GM12878 (cell line): ENCODE data around the gene VEGFA. TPM values are rescaled to one million over a fixed set of nuclear protein-coding genes. Genes with fewer than 3 reads are reported as not detected.

Experiments
- ATAC-seq: fragments of 200-7000 bp; cut with Tn5 transposase; 3 replicates; pipeline ENCODE4 v1.9.1; 2020; ENCODE audit warnings: mild to moderate bottlenecking, moderate library complexity
- BruUV-seq: library from RNA; stranded (reverse); fragments of 400-500 nt; replicated peaks from 2 replicates; lab custom pipeline; 2021; lab: Mats Ljungman, UMichigan
- CTCF ChIA-PET: fragments of 300-600 bp; sonication (Branson Sonifier 250); formaldehyde crosslinking; extraction: SDS; loops from one replicate; lab custom pipeline; 2021; ENCODE audit warnings: inconsistent platforms; lab: Yijun Ruan, JAX
- POLR2A ChIA-PET: fragments of 350-600 bp; formaldehyde crosslinking; extraction: SDS; loops from one replicate; lab custom pipeline; 2021; ENCODE audit warnings: inconsistent platforms; lab: Charles Lee
- RAD21 ChIA-PET: fragments of 300-600 bp; sonication (Branson Sonifier 250); formaldehyde crosslinking; loops from one replicate; lab custom pipeline; 2023; ENCODE audit warnings: antibody characterized with exemption; ENCODE audit not compliant: unreplicated experiment; lab: Charles Lee
- SMC1A ChIA-PET: fragments of 300-600 bp; sonication (Branson Sonifier 250); formaldehyde crosslinking; loops from one replicate; lab custom pipeline; 2023; ENCODE audit not compliant: unreplicated experiment, uncharacterized antibody; lab: Charles Lee
- DNase-seq: peaks from one replicate; pipeline ENCODE4 v3.0.0-alpha.2; 2011; ENCODE audit warnings: low read depth, low spot score
- FAIRE-seq: peaks from 3 replicates; lab custom pipeline; 2011; peaks lifted over from hg19 to GRCh38; lab: Jason Lieb, UNC
- H2AFZ ChIP-seq: 2 replicates; pipeline ENCODE4 v1.6.0; 2011; ENCODE audit warnings: low read depth, low read length, control low read depth; ENCODE audit not compliant: control insufficient read depth
- H3K27ac ChIP-seq: 2 replicates; pipeline ENCODE4 v1.5.1; 2011; ENCODE audit warnings: control low read depth; ENCODE audit not compliant: control insufficient read depth, insufficient read depth
- H3K27me3 ChIP-seq, 2 experiments: replicated peaks in 1 of 2; 2 replicates each; pipeline versions ENCODE4 v1.6.0 to v1.6.1; 2011; ENCODE audit warnings: low read length in 1 of 2; ENCODE audit not compliant: control insufficient read depth in 2 of 2, insufficient read depth in 2 of 2
- H3K36me3 ChIP-seq, 2 experiments: 2 replicates each; pipeline ENCODE4 v1.5.1; 2011; ENCODE audit warnings: low read length in 1 of 2; ENCODE audit not compliant: control insufficient read depth in 2 of 2, insufficient read depth in 2 of 2
- H3K4me1 ChIP-seq: 2 replicates; pipeline ENCODE4 v1.6.1; 2011; ENCODE audit warnings: mild to moderate bottlenecking, low read length, moderate library complexity, mixed read lengths; ENCODE audit not compliant: control insufficient read depth, insufficient read depth
- H3K4me2 ChIP-seq: 2 replicates; pipeline ENCODE4 v1.6.0; 2011; ENCODE audit warnings: control low read depth; ENCODE audit not compliant: control insufficient read depth, insufficient read depth
- H3K4me3 ChIP-seq: fragments of 200-600 bp; sonication (generic); 2 replicates; pipeline ENCODE4 v1.5.1; 2016
- H3K79me2 ChIP-seq: 2 replicates; pipeline ENCODE4 v1.6.0; 2011; ENCODE audit warnings: low read length; ENCODE audit not compliant: control insufficient read depth, insufficient read depth
- H3K9ac ChIP-seq: 2 replicates; pipeline ENCODE4 v1.8.0; 2011; ENCODE audit warnings: low read length, control low read depth, mixed read lengths; ENCODE audit not compliant: control insufficient read depth, insufficient read depth
- H3K9me3 ChIP-seq: replicated peaks from 3 replicates; pipeline ENCODE4 v1.5.1; 2011; ENCODE audit warnings: mild to moderate bottlenecking, low read length; ENCODE audit not compliant: control insufficient read depth, insufficient read depth
- H4K20me1 ChIP-seq: 2 replicates; pipeline ENCODE4 v1.6.0; 2011; ENCODE audit not compliant: control insufficient read depth, insufficient read depth
- E2F8 ChIP-seq: fragments of 450-650 bp; IDR thresholded peaks from 2 replicates; pipeline ENCODE4 v1.6.1; 2018; ENCODE audit warnings: mild to moderate bottlenecking, low read depth, moderate library complexity; ENCODE audit not compliant: partially characterized antibody
- JUNB ChIP-seq: IDR thresholded peaks from 2 replicates; pipeline ENCODE4 v1.6.1; 2016; ENCODE audit warnings: antibody characterized with exemption, mild to moderate bottlenecking
- KAT2A ChIP-seq: conservative IDR thresholded peaks from 2 replicates; pipeline ENCODE4 v1.6.1; 2011; ENCODE audit warnings: low read depth, low read length; ENCODE audit not compliant: control insufficient read depth
- POLR2AphosphoS2 ChIP-seq: IDR thresholded peaks from 2 replicates; pipeline ENCODE4 v1.6.1; 2011; ENCODE audit warnings: low read depth, mild to moderate bottlenecking, low read length, improper control_type of control experiment, moderate library complexity
- TCF7 ChIP-seq: IDR thresholded peaks from 2 replicates; pipeline ENCODE4 v1.6.1; 2014; ENCODE audit warnings: antibody characterized with exemption, borderline replicate concordance
- ZNF24 ChIP-seq: fragments of 450-650 bp; IDR thresholded peaks from 2 replicates; pipeline ENCODE4 v1.6.1; 2017; ENCODE audit warnings: antibody characterized with exemption, mild to moderate bottlenecking
- WGBS: methylation state at CpG from one replicate; pipeline ENCODE4 v1.1.6; 2016; ENCODE audit warnings: low lambda C conversion rate; ENCODE audit not compliant: insufficient replicate concordance, insufficient coverage; ENCODE audit errors: missing lambda C conversion rate; 5-methylcytosine and 5-hydroxymethylcytosine counted together
- in situ Hi-C: fragments of 300-500 bp; cut with MboI; formaldehyde crosslinking; loops from 9 replicates; pipeline ENCODE4 v1.14.3; 2018; ENCODE audit warnings: mixed read lengths
- intact Hi-C: fragments of 100-400 bp; cut with micrococcal nuclease; formaldehyde crosslinking; loops from one replicate; pipeline ENCODE4 v1.14.2; 2022; ENCODE audit not compliant: unreplicated experiment
- polyA plus RNA-seq, 11 experiments: library from polyadenylated mRNA; depleted of rRNA in 4 of 11; unstranded in 6 of 11; stranded (reverse) in 5 of 11; fragments of >200 nt; fragmentation: Nextera tagmentation in 4 of 11; fragmentation: Illumina TruSeq in 1 of 11; extraction: Ambion mirVana in 4 of 11; extraction: Trizol in 1 of 11; gene quantifications; 1 replicate in 1 of 11; 2 replicates in 10 of 11; pipeline versions ENCODE4 v1.2.1 to v1.2.3, GENCODE V29; 2011 to 2016; ENCODE audit warnings: inconsistent platforms in 2 of 11, missing spikeins in 2 of 11, low read depth in 1 of 11
- total RNA-seq, 4 experiments: library from RNA; depleted of rRNA in 3 of 4; stranded (reverse); fragments of >200 nt in 3 of 4; fragmentation: Illumina TruSeq in 1 of 4; extraction: Trizol in 1 of 4; gene quantifications; 2 replicates each; pipeline versions ENCODE4 v1.2.1 to v1.2.3, GENCODE V29; 2013 to 2021
- TF ChIP-seq, protein P1 (sequence below): fragments of 450-650 bp; IDR thresholded peaks from 2 replicates; pipeline ENCODE4 v1.6.1; 2017; ENCODE audit warnings: antibody characterized with exemption, mild to moderate bottlenecking, moderate library complexity

Gene VEGFA
- total and polyA plus RNA-seq, 10 of the 15 experiments (the other 5 are each of a cell fraction or from before 2014, with no cell fraction given) = 0.96 to 140 (median 16.9) TPM

DNA sequence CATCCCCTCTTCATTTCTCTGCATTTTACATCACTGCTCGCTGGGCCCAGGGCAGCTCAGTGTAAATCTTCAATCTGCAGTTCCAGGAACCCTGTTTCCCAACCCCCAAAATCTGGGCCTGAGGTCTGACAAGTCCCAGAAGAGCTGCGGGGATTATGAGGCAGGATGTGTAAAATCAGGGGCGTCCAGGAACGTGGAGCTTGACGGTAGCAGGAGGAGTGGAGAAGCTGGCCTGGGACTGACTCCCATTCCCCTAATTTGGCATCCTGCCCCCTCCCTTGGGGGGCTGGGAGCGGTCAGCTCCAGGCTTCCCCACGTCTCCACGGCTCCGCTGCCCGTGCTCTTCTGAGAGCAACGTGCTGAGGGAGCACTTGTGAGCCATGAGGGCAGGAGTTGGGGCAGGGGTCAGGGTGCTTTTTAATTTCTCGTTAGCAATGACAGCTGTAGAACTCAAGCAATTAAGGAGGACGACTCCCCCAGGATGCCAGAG, 23.4 kb upstream of the VEGFA start:
- no peak for DNase-seq
- Histone ChIP-seq H3K27me3 (no peaks in the 10 kb centered on the region), H3K4me3 (no peak overlapping the region), H3K27ac (no peak overlapping the region), H3K4me2 (no peak overlapping the region), H3K9me3 (no peaks in the 10 kb centered on the region), H3K9ac (no peak overlapping the region), H3K36me3 (no peaks in the 10 kb centered on the region), H3K79me2 (no peaks in the 10 kb centered on the region), H4K20me1 (no peaks in the 10 kb centered on the region), H2AFZ (no peak overlapping the region), H3K4me1 (no peaks in the 10 kb centered on the region)
- ChIA-PET RAD21 (interaction anchor here (0.7 to 1.1 kb wide), 3 partner anchors 22 to 423 kb away, joined by 3 to 5 read pairs (median 4); no protein-coding TSS in a partner anchor), SMC1A (interaction anchor here (1.2 kb wide), 1 partner anchor 13 kb away, joined by 5 read pairs; no protein-coding TSS in a partner anchor), POLR2A (no interaction called here), CTCF (interaction anchor here (0.7 to 3.5 kb wide), 4 partner anchors 12 to 207 kb away, joined by 3 to 13 read pairs (median 3); partner anchors contain the start of gene VEGFA)
- no peak for FAIRE-seq
- ATAC-seq = no peak
- no peak for TF ChIP-seq POLR2AphosphoS2
- TF ChIP-seq, protein P1, sequence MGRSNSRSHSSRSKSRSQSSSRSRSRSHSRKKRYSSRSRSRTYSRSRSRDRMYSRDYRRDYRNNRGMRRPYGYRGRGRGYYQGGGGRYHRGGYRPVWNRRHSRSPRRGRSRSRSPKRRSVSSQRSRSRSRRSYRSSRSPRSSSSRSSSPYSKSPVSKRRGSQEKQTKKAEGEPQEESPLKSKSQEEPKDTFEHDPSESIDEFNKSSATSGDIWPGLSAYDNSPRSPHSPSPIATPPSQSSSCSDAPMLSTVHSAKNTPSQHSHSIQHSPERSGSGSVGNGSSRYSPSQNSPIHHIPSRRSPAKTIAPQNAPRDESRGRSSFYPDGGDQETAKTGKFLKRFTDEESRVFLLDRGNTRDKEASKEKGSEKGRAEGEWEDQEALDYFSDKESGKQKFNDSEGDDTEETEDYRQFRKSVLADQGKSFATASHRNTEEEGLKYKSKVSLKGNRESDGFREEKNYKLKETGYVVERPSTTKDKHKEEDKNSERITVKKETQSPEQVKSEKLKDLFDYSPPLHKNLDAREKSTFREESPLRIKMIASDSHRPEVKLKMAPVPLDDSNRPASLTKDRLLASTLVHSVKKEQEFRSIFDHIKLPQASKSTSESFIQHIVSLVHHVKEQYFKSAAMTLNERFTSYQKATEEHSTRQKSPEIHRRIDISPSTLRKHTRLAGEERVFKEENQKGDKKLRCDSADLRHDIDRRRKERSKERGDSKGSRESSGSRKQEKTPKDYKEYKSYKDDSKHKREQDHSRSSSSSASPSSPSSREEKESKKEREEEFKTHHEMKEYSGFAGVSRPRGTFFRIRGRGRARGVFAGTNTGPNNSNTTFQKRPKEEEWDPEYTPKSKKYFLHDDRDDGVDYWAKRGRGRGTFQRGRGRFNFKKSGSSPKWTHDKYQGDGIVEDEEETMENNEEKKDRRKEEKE = no peak
- in situ Hi-C loops (no loop called here), intact Hi-C loops (no loop called here)
- 13% methylated on average over 13 of the region's 13 CpGs for WGBS
- BruUV-seq = no TSS peak

- ATAC-seq (no peak), DNase-seq (no peak), FAIRE-seq (no peak)
- no peak overlapping the region for H3K4me2 ChIP-seq
- H3K79me2 ChIP-seq = no peaks in the 10 kb centered on the region
- no peak overlapping the region for H3K27ac ChIP-seq
- no peak overlapping the region for H3K9ac ChIP-seq
- WGBS = 61% methylated on average over 4 of the region's 4 CpGs
- ChIA-PET POLR2A (no interaction called here), CTCF (interaction anchor here (0.8 to 1.7 kb wide), 3 partner anchors 11 to 26 kb away, joined by 3 to 4 read pairs (median 3); partner anchors contain the start of gene VEGFA), SMC1A (interaction anchor here (1.2 to 2.1 kb wide), 5 partner anchors 8 to 80 kb away, joined by 4 to 6 read pairs (median 5); no protein-coding TSS in a partner anchor), RAD21 (interaction anchor here (1.0 kb wide), 1 partner anchor 21 kb away, joined by 4 read pairs; no protein-coding TSS in a partner anchor)
- no peaks in the 10 kb centered on the region for H4K20me1 ChIP-seq
- no peak overlapping the region for H2AFZ ChIP-seq
- no peaks in the 10 kb centered on the region for H3K27me3 ChIP-seq
- in situ Hi-C loops = no loop called here
- TF ChIP-seq KAT2A = no peak
- TF ChIP-seq TCF7 = no peak
- TF ChIP-seq ZNF24 = no peak
- TF ChIP-seq JUNB = no peak
- no peak for TF ChIP-seq E2F8
- BruUV-seq = no TSS peak
- no peak overlapping the region for H3K4me3 ChIP-seq
- H3K36me3 ChIP-seq = no peaks in the 10 kb centered on the region
- H3K4me1 ChIP-seq = no peaks in the 10 kb centered on the region
- H3K9me3 ChIP-seq = no peaks in the 10 kb centered on the region
- intact Hi-C loops = no loop called here
Observed at GRCh38 chr6:43747784-43748183, 22.2 kb upstream of the VEGFA start.
